ENCODE results near the gene ELAC1. TPM values are rescaled to one million over a fixed set of nuclear protein-coding genes. Genes with fewer than 3 reads are reported as not detected.

The ELAC1 gene
- total RNA-seq, 1 experiment from 2014 or later = 4.4 TPM

DNA sequence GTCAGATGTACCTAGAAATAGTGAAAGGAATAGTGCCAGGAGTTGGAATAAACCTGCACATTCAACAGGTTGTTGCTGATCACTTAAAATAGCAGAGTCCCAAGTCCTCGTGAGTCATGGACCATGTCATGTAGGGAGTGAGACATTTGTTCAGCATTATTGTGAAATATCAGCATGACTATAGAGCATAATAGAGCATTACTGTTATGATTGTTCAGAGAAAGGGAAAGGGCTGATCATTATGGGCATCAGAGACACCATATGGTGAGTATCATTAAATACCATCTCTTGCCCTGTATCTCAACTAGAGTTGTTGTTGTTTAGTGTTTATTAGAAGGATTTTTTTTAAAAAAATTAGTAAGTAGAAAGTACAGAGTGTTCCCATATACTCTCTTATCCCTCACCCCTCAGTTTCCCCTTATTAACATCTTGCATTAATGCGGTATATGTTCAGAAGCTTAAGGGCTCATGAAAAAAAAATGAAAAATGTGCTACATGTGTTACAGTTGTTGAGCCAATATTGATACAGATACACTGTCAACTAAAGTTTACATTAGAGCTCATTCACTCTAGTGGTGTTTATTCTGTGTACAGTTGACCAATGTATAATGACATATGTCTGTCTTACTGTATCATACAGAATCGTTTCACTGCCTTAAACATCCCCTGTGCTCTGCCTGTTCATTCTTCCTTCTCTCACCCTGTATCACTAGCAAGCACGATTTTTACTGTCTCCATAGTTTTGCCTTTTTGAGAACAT is 5.7 kb downstream of the ELAC1 start:
- no peak overlapping the region for H2AFZ ChIP-seq (ENCODE audit: low read length)
- TF ChIP-seq EZH2phosphoT487 (IDR thresholded peaks at IDR 0.05; ENCODE audit: borderline replicate concordance, low read length) = no peak
- TF ChIP-seq, protein P1, sequence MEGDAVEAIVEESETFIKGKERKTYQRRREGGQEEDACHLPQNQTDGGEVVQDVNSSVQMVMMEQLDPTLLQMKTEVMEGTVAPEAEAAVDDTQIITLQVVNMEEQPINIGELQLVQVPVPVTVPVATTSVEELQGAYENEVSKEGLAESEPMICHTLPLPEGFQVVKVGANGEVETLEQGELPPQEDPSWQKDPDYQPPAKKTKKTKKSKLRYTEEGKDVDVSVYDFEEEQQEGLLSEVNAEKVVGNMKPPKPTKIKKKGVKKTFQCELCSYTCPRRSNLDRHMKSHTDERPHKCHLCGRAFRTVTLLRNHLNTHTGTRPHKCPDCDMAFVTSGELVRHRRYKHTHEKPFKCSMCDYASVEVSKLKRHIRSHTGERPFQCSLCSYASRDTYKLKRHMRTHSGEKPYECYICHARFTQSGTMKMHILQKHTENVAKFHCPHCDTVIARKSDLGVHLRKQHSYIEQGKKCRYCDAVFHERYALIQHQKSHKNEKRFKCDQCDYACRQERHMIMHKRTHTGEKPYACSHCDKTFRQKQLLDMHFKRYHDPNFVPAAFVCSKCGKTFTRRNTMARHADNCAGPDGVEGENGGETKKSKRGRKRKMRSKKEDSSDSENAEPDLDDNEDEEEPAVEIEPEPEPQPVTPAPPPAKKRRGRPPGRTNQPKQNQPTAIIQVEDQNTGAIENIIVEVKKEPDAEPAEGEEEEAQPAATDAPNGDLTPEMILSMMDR (conservative IDR thresholded peaks at IDR 0.05; ENCODE audit: low read depth, low read length) = no peak
- TF ChIP-seq EZH2 (IDR thresholded peaks at IDR 0.05; ENCODE audit: low read length, unreplicated experiment) = no peak
- no peak overlapping the region for H3K27ac ChIP-seq (ENCODE audit: low read length)
- no peaks in the 10 kb centered on the region for H3K9me3 ChIP-seq (ENCODE audit: low read length)
- peaks cover 10% of the 10 kb centered on the region for H3K79me2 ChIP-seq (ENCODE audit: low read length)
- ChIA-PET POLR2A (ENCODE audit: unreplicated experiment) (no interaction called here), CTCF (no interaction called here)
- no peak overlapping the region for H3K4me2 ChIP-seq (ENCODE audit: low read length)
- no peaks in the 10 kb centered on the region for H3K9me2 ChIP-seq (replicated peaks; ENCODE audit: low read length)
- ATAC-seq = peak; percentile 68
- BruUV-seq (replicated peaks) = no TSS peak
- H3K36me3 ChIP-seq (ENCODE audit: low read depth, low read length) = 0 out of 2 replicates have a peak, but pooled peaks cover 2% of the 10 kb centered on the region
- intact Hi-C loops (cut with micrococcal nuclease) = no loop called here
- peaks cover 14% of the 10 kb centered on the region for H3K4me1 ChIP-seq (ENCODE audit: insufficient read depth, low read length)
- H3F3A ChIP-seq (ENCODE audit: low read length, unreplicated experiment) = no peaks in the 10 kb centered on the region
- peak; percentile 70 for DNase-seq
- no peak overlapping the region for H3K9ac ChIP-seq (ENCODE audit: low read length)
- no peak overlapping the region for H3K4me3 ChIP-seq (ENCODE audit: low read length)
- no peaks in the 10 kb centered on the region for H3K27me3 ChIP-seq (ENCODE audit: low read length)
- no peaks in the 10 kb centered on the region for H4K20me1 ChIP-seq (ENCODE audit: low read length)

DNA sequence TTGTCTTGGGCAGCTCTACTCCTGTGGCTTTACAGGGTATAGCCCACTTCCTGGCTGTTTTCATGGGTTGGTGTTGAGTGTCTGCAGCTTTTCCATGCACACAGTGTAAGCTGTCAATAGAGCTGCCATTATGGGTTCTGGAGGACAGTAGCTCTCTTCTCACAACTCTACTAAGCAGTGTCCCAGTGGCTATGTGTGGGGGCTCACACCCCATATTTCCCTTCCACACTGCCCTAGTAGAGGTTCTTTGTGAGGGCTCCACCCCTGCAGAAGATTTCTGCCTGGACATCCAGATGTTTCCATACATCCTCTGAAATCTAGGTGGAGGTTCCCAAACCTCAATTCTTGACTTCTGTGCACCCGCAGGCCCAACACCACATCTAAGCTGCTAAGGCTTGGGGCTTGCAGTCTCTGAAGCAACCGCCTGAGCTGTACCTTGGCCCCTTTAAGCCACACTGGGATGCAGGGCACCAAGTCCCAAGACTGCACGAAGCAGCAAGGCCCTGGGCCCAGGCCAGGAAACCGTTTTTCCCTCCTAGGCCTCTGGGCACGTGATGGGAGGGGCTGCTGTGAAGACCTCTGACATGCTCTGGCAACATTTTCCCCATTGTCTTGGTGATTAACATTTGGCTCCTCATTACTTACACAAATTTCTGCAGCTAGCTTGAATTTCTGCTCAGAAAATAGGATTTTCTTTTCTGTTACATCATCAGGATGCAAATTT is 9.4 kb downstream of the ELAC1 start:
- POLR2A ChIA-PET (ENCODE audit: unreplicated experiment) = no interaction called here
- intact Hi-C loops (cut with micrococcal nuclease) = no loop called here
- Histone ChIP-seq H3K4me2 (ENCODE audit: low read length) (no peak overlapping the region), H3K9me3 (ENCODE audit: low read length) (no peaks in the 10 kb centered on the region), H3K27ac (ENCODE audit: low read length) (no peak overlapping the region), H3K9me2 (replicated peaks; ENCODE audit: low read length) (no peaks in the 10 kb centered on the region), H3K4me1 (ENCODE audit: insufficient read depth, low read length) (no peaks in the 10 kb centered on the region; the same call in 1 of the 2 replicates), H3F3A (ENCODE audit: low read length, unreplicated experiment) (no peaks in the 10 kb centered on the region), H3K4me3 (ENCODE audit: low read length) (no peak overlapping the region), H3K36me3 (ENCODE audit: low read depth, low read length) (0 out of 2 replicates have a peak, but pooled peaks cover 2% of the 10 kb centered on the region), H3K79me2 (ENCODE audit: low read length) (no peaks in the 10 kb centered on the region), H2AFZ (ENCODE audit: low read length) (no peak overlapping the region), H4K20me1 (ENCODE audit: low read length) (no peaks in the 10 kb centered on the region), H3K9ac (ENCODE audit: low read length) (no peak overlapping the region), H3K27me3 (ENCODE audit: low read length) (no peaks in the 10 kb centered on the region)
- ATAC-seq (no peak), DNase-seq (no peak)
- no peak for TF ChIP-seq EZH2 (IDR thresholded peaks at IDR 0.05; ENCODE audit: low read length, unreplicated experiment)
- TF ChIP-seq EZH2phosphoT487 (IDR thresholded peaks at IDR 0.05; ENCODE audit: borderline replicate concordance, low read length) = no peak
- TF ChIP-seq, protein P1 (conservative IDR thresholded peaks at IDR 0.05; ENCODE audit: low read depth, low read length) = no peak
- CTCF ChIA-PET = no interaction called here
- no TSS peak for BruUV-seq (replicated peaks)

DNA sequence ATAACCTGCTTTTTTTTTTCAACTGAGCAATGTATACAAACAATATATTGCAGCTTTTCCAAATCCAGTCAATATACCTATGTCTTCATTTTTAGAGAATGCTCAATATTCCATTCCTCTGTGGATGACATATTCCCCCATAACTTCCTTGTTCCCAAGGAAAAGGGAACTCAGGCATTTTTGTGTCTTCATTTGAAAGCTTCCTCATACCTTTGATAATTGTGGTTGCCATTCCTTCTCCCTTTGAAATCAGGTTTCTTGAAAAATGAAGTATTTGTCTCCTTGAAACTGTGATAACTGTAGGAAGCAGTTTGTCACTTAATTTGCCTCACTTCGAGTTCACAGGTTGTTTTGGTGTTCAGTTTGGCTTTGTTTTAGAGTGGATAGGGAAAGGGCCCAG is 13.5 kb downstream of the ELAC1 start:
- H3K4me3 ChIP-seq (ENCODE audit: low read length) = no peak overlapping the region
- H3K27me3 ChIP-seq (ENCODE audit: low read length) = no peaks in the 10 kb centered on the region
- H3K9ac ChIP-seq (ENCODE audit: low read length) = no peak overlapping the region
- H3K36me3 ChIP-seq (ENCODE audit: low read depth, low read length) = 0 out of 2 replicates have a peak, but pooled peaks cover 2% of the 10 kb centered on the region
- CTCF ChIA-PET = no interaction called here
- POLR2A ChIA-PET (ENCODE audit: unreplicated experiment) = no interaction called here
- H3K9me3 ChIP-seq (ENCODE audit: low read length) = no peaks in the 10 kb centered on the region
- H3K4me2 ChIP-seq (ENCODE audit: low read length) = no peak overlapping the region
- H3K9me2 ChIP-seq (replicated peaks; ENCODE audit: low read length) = no peaks in the 10 kb centered on the region
- ATAC-seq (no peak), DNase-seq (no peak)
- H4K20me1 ChIP-seq (ENCODE audit: low read length) = no peaks in the 10 kb centered on the region
- TF ChIP-seq EZH2 (IDR thresholded peaks at IDR 0.05; ENCODE audit: low read length, unreplicated experiment) (no peak), EZH2phosphoT487 (IDR thresholded peaks at IDR 0.05; ENCODE audit: borderline replicate concordance, low read length) (no peak)
- TF ChIP-seq, protein P1 (conservative IDR thresholded peaks at IDR 0.05; ENCODE audit: low read depth, low read length) = no peak
- peaks cover 5% of the 10 kb centered on the region; the same call in 1 of the 2 replicates for H3K4me1 ChIP-seq (ENCODE audit: insufficient read depth, low read length)
- intact Hi-C loops (cut with micrococcal nuclease) = no loop called here
- BruUV-seq (replicated peaks) = no TSS peak
- no peak overlapping the region for H3K27ac ChIP-seq (ENCODE audit: low read length)
- H3F3A ChIP-seq (ENCODE audit: low read length, unreplicated experiment) = no peaks in the 10 kb centered on the region
- H2AFZ ChIP-seq (ENCODE audit: low read length) = no peak overlapping the region
- H3K79me2 ChIP-seq (ENCODE audit: low read length) = no peaks in the 10 kb centered on the region

Measured in PC-3 (cell line).